HepG2 (cell line): ENCODE results near the gene NPBWR2. TPM values are rescaled to one million over a fixed set of nuclear protein-coding genes. Genes with fewer than 3 reads are reported as not detected.

Experiments
- ATAC-seq: fragments of 200-7000 bp; cut with Tn5 transposase; 3 replicates; pipeline ENCODE4 v1.9.1; 2020; ENCODE audit warnings: mild to moderate bottlenecking, moderate library complexity
- BruUV-seq: library from RNA; stranded (reverse); fragments of 400-500 nt; replicated peaks from 2 replicates; lab custom pipeline; 2021; lab: Mats Ljungman, UMichigan
- CTCF ChIA-PET: fragments of 300-600 bp; formaldehyde crosslinking; extraction: SDS; loops from one replicate; lab custom pipeline; 2021; ENCODE audit warnings: low total read pairs, inconsistent platforms, low intra/inter-chr PET ratio; lab: Yijun Ruan, JAX
- POLR2A ChIA-PET: fragments of 350-600 bp; sonication (Branson Sonifier 250); formaldehyde crosslinking; loops from one replicate; lab custom pipeline; 2020; ENCODE audit warnings: antibody characterized with exemption, inconsistent platforms; lab: Yijun Ruan, JAX
- DNase-seq: peaks from one replicate; pipeline ENCODE4 v3.0.0-alpha.2; 2015; ENCODE audit warnings: low spot score
- FAIRE-seq: peaks from 3 replicates; lab custom pipeline; 2011; peaks lifted over from hg19 to GRCh38; lab: Jason Lieb, UNC
- H2AFZ ChIP-seq: one replicate; pipeline ENCODE4 v1.6.1; 2011; ENCODE audit warnings: low read length, inconsistent platforms
- H3K27ac ChIP-seq: fragments of 300-600 bp; 3 replicates; pipeline ENCODE4 v1.8.0; 2011; ENCODE audit warnings: mixed run types, mild to moderate bottlenecking, mixed read lengths, low read length, inconsistent platforms; ENCODE audit not compliant: insufficient read depth; ENCODE audit errors: extremely low read length
- H3K27me3 ChIP-seq, 2 experiments: fragments of 200-600 bp in 1 of 2; 2 replicates in 1 of 2; 3 replicates in 1 of 2; pipeline versions ENCODE4 v1.6.0 to v1.8.0; 2011; ENCODE audit warnings: low read length in 2 of 2, mild to moderate bottlenecking in 2 of 2, moderate library complexity in 2 of 2, inconsistent platforms in 1 of 2; ENCODE audit not compliant: insufficient read depth in 2 of 2, control insufficient read depth in 1 of 2
- H3K36me3 ChIP-seq, 2 experiments: fragments of 200-600 bp in 1 of 2; replicated peaks in 1 of 2; 2 replicates in 1 of 2; 3 replicates in 1 of 2; pipeline versions ENCODE4 v1.5.1 to v1.8.0; 2011; ENCODE audit warnings: low read length in 2 of 2, inconsistent platforms in 1 of 2; ENCODE audit not compliant: insufficient read depth in 2 of 2, control insufficient read depth in 1 of 2
- H3K4me1 ChIP-seq: 2 replicates; pipeline ENCODE4 v1.5.1; 2012; ENCODE audit warnings: low read length, inconsistent platforms; ENCODE audit not compliant: insufficient read depth
- H3K4me2 ChIP-seq: 2 replicates; pipeline ENCODE4 v1.6.0; 2011; ENCODE audit warnings: low read depth, low read length, inconsistent platforms
- H3K4me3 ChIP-seq, 3 experiments: fragments of 200-600 bp in 1 of 3; sonication (generic), shearing (Covaris generic) in 1 of 3; replicated peaks in 1 of 3; 2 replicates each; pipeline ENCODE4 v1.5.1; 2011 to 2016; ENCODE audit warnings: low read length in 3 of 3, inconsistent platforms in 2 of 3, low read depth in 2 of 3, mild to moderate bottlenecking in 2 of 3, control low read depth in 1 of 3, mixed read lengths in 1 of 3; ENCODE audit not compliant: insufficient read depth in 1 of 3
- H3K79me2 ChIP-seq: one replicate; pipeline ENCODE4 v1.6.1; 2011; ENCODE audit warnings: low read length, inconsistent platforms; ENCODE audit not compliant: insufficient read depth
- H3K9ac ChIP-seq: 2 replicates; pipeline ENCODE4 v1.6.0; 2011; ENCODE audit warnings: mild to moderate bottlenecking, low read depth, low read length, inconsistent platforms; ENCODE audit not compliant: insufficient read depth
- H3K9me3 ChIP-seq: 2 replicates; pipeline ENCODE4 v1.5.1; 2012; ENCODE audit warnings: mild to moderate bottlenecking, low read length
- H4K20me1 ChIP-seq: 2 replicates; pipeline ENCODE4 v1.6.0; 2011; ENCODE audit warnings: inconsistent platforms, mild to moderate bottlenecking, low read length, moderate library complexity; ENCODE audit not compliant: insufficient read depth
- AGO1 ChIP-seq: fragments of 200-400 bp; formaldehyde crosslinking; IDR thresholded peaks from 2 replicates; pipeline ENCODE4 v1.6.1; 2017; ENCODE audit warnings: mild to moderate bottlenecking, low read depth, low read length, moderate library complexity; ENCODE audit not compliant: poor library complexity, severe bottlenecking
- DDIT3 ChIP-seq: sonication (generic); formaldehyde crosslinking; IDR thresholded peaks from 2 replicates; pipeline ENCODE4 v1.4.0; 2020; ENCODE audit warnings: mild to moderate bottlenecking, missing genetic modification reagents
- IKZF5 ChIP-seq: IDR thresholded peaks from 2 replicates; pipeline ENCODE4 v1.6.1; 2018; ENCODE audit warnings: missing genetic modification reagents, mild to moderate bottlenecking, missing compliant biosample characterization
- MEF2D ChIP-seq: sonication (generic); formaldehyde crosslinking; IDR thresholded peaks from 2 replicates; pipeline ENCODE4 v1.5.1; 2020; ENCODE audit warnings: mild to moderate bottlenecking, missing genetic modification reagents
- MXD1 ChIP-seq: sonication (generic); formaldehyde crosslinking; IDR thresholded peaks from 2 replicates; pipeline ENCODE4 v1.4.0; 2020; ENCODE audit warnings: mild to moderate bottlenecking, missing genetic modification reagents
- PPARG ChIP-seq: conservative IDR thresholded peaks from 2 replicates; pipeline ENCODE4 v1.6.1; 2016; ENCODE audit warnings: missing biosample characterization, missing genetic modification reagents
- RNF2 ChIP-seq: fragments of 450-650 bp; conservative IDR thresholded peaks from 2 replicates; pipeline ENCODE4 v1.6.1; 2016; ENCODE audit warnings: low read depth
- SMAD3 ChIP-seq: sonication (generic); formaldehyde crosslinking; IDR thresholded peaks from 2 replicates; pipeline ENCODE4 v1.4.0; 2020; ENCODE audit warnings: missing genetic modification reagents
- ZKSCAN5 ChIP-seq: sonication (generic); formaldehyde crosslinking; IDR thresholded peaks from 2 replicates; pipeline ENCODE4 v1.5.1; 2020; ENCODE audit warnings: mild to moderate bottlenecking, missing genetic modification reagents
- ZNF17 ChIP-seq: sonication (generic); formaldehyde crosslinking; IDR thresholded peaks from 2 replicates; pipeline ENCODE4 v1.5.0; 2020; ENCODE audit warnings: mild to moderate bottlenecking, missing genetic modification reagents
- ZNF597 ChIP-seq: sonication (generic); formaldehyde crosslinking; IDR thresholded peaks from 2 replicates; pipeline ENCODE4 v1.5.0; 2020; ENCODE audit warnings: missing genetic modification reagents
- WGBS: methylation state at CpG from one replicate; pipeline ENCODE4 v1.1.6; 2017; ENCODE audit warnings: low lambda C conversion rate; 5-methylcytosine and 5-hydroxymethylcytosine counted together
- in situ Hi-C: cut with HindIII; loops from 2 replicates; pipeline ENCODE4 v1.10.0; 2017; ENCODE audit warnings: low pct_unique_long_range_greater_than_20kb; ENCODE audit not compliant: extremely low pct_ligation_motif_present
- intact Hi-C: fragments of 100-400 bp; cut with micrococcal nuclease; formaldehyde crosslinking; loops from one replicate; pipeline ENCODE4 v1.10.0; 2022; ENCODE audit not compliant: unreplicated experiment
- polyA plus RNA-seq, 8 experiments: library from polyadenylated mRNA; depleted of rRNA in 3 of 8; stranded (reverse) in 7 of 8; unstranded in 1 of 8; fragments of >200 nt; fragmentation: Illumina TruSeq in 4 of 8; extraction: Trizol in 4 of 8; gene quantifications; 2 replicates each; pipeline versions ENCODE4 v1.2.1 to v1.2.3, GENCODE V29; 2011 to 2016; ENCODE audit warnings: low read depth in 4 of 8, missing spikeins in 1 of 8, mixed read lengths in 1 of 8; ENCODE audit not compliant: insufficient read depth in 1 of 8
- total RNA-seq, 5 experiments: library from RNA; depleted of rRNA; stranded (reverse); fragments of >200 nt; fragmentation: Illumina TruSeq; extraction: Trizol; gene quantifications; 2 replicates each; pipeline ENCODE4 v1.2.3, GENCODE V29; 2016; ENCODE audit warnings: low read depth in 1 of 5
- TF ChIP-seq, protein P1 (sequence below): sonication (generic); formaldehyde crosslinking; IDR thresholded peaks from 2 replicates; pipeline ENCODE4 v1.4.0; 2020; ENCODE audit warnings: low read depth, mild to moderate bottlenecking, missing genetic modification reagents
- TF ChIP-seq, protein P2 (sequence below): fragments of 450-650 bp; IDR thresholded peaks from 2 replicates; pipeline ENCODE4 v1.6.1; 2016
- TF ChIP-seq, protein P3 (sequence below): IDR thresholded peaks from 2 replicates; pipeline ENCODE4 v1.6.1; 2012; ENCODE audit warnings: inconsistent platforms
- TF ChIP-seq, protein P4 (sequence below): IDR thresholded peaks from 2 replicates; pipeline ENCODE4 v1.6.1; 2016
- TF ChIP-seq, protein P5 (sequence below): sonication (generic); formaldehyde crosslinking; IDR thresholded peaks from 2 replicates; pipeline ENCODE4 v1.8.1; 2023; ENCODE audit warnings: mild to moderate bottlenecking, moderate library complexity, missing genetic modification reagents

Gene NPBWR2
- total and polyA plus RNA-seq, 2 of the 13 experiments (the other 11 are each of a cell fraction or from before 2014, with no cell fraction given) = not detected

DNA sequence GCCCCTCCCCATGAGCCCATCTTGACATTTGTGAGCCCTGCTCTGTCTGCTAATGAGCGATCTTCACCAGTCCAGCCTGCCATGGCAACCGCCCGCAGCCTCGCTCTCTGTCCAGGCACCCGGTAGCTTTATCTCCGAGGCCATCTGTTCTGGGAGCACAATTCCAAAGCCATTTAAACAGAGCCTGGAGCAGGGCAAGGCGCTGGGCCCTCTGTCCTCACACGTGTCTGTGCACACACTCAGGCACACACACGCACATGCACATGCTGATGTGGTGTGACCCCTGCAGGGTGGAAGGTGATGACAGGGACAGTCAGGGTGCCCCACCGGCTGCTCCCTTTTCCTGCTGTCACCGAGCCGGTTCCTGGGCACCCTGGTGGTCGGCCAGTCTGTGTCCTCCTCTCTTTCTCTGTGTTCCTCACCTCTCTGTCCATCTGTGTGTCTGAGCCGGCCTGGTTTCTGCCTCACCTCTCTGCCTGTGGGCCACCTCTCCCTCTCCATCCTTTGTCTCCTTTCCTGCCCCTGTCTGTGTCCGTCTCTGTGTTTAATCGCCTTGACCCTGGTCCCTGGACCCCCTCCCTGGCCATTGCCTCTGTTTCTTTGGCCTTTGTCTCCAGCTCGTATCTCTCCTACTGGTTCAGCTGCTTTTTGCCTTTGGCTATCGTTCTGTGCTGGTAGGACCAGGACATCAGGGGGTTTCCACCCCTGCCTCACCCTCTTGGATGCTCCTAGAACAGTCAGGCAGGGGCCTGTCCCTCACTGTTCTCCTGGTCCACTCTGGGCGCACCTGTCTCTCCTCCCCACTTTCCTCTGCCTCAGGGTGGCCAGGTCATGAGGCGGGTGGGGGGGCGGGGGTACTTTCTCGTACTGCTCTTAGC lies 48.1 kb upstream of the NPBWR2 start:
- Histone ChIP-seq H3K27me3 (peaks cover 20 to 41% of the 10 kb centered on the region in 2 experiments), H3K27ac (no peak overlapping the region), H3K36me3 (no peaks in the 10 kb centered on the region), H4K20me1 (no peaks in the 10 kb centered on the region; the same call in 1 of the 2 replicates), H3K4me2 (no peak overlapping the region), H2AFZ (no peak overlapping the region), H3K4me3 (no peak overlapping the region), H3K4me1 (peaks cover 33% of the 10 kb centered on the region; the same call in 1 of the 2 replicates), H3K9ac (no peak overlapping the region), H3K79me2 (no peaks in the 10 kb centered on the region), H3K9me3 (no peaks in the 10 kb centered on the region)
- intact Hi-C loops = no loop called here
- CTCF ChIA-PET = no interaction called here
- POLR2A ChIA-PET = no interaction called here
- WGBS = 17% methylated on average over 22 of the region's 22 CpGs
- FAIRE-seq (no peak), ATAC-seq (no peak; the same call in 2 of the 3 replicates), DNase-seq (no peak)
- in situ Hi-C loops = no loop called here
- BruUV-seq = no TSS peak
- no peak for TF ChIP-seq ZNF17
- TF ChIP-seq, protein P1, sequence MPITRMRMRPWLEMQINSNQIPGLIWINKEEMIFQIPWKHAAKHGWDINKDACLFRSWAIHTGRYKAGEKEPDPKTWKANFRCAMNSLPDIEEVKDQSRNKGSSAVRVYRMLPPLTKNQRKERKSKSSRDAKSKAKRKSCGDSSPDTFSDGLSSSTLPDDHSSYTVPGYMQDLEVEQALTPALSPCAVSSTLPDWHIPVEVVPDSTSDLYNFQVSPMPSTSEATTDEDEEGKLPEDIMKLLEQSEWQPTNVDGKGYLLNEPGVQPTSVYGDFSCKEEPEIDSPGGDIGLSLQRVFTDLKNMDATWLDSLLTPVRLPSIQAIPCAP (CRISPR knock-in tag) = no peak
- no peak for TF ChIP-seq ZNF597
- TF ChIP-seq, protein P2, sequence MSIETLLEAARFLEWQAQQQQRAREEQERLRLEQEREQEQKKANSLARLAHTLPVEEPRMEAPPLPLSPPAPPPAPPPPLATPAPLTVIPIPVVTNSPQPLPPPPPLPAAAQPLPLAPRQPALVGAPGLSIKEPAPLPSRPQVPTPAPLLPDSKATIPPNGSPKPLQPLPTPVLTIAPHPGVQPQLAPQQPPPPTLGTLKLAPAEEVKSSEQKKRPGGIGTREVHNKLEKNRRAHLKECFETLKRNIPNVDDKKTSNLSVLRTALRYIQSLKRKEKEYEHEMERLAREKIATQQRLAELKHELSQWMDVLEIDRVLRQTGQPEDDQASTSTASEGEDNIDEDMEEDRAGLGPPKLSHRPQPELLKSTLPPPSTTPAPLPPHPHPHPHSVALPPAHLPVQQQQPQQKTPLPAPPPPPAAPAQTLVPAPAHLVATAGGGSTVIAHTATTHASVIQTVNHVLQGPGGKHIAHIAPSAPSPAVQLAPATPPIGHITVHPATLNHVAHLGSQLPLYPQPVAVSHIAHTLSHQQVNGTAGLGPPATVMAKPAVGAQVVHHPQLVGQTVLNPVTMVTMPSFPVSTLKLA = peak; percentile 52
- TF ChIP-seq MEF2D (CRISPR knock-in tag) = no peak
- TF ChIP-seq PPARG = no peak
- no peak for TF ChIP-seq MXD1 (CRISPR knock-in tag)
- no peak for TF ChIP-seq ZKSCAN5 (CRISPR knock-in tag)
- no peak for TF ChIP-seq SMAD3 (CRISPR knock-in tag)
- TF ChIP-seq, protein P3, sequence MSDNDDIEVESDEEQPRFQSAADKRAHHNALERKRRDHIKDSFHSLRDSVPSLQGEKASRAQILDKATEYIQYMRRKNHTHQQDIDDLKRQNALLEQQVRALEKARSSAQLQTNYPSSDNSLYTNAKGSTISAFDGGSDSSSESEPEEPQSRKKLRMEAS = 0 out of 2 replicates have a peak, but pooled peaks have one; percentile 20
- TF ChIP-seq RNF2 = no peak
- TF ChIP-seq, protein P4, sequence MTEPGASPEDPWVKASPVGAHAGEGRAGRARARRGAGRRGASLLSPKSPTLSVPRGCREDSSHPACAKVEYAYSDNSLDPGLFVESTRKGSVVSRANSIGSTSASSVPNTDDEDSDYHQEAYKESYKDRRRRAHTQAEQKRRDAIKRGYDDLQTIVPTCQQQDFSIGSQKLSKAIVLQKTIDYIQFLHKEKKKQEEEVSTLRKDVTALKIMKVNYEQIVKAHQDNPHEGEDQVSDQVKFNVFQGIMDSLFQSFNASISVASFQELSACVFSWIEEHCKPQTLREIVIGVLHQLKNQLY = no peak
- TF ChIP-seq DDIT3 (CRISPR knock-in tag) = no peak
- no peak for TF ChIP-seq IKZF5
- no peak for TF ChIP-seq AGO1
- TF ChIP-seq, protein P5, sequence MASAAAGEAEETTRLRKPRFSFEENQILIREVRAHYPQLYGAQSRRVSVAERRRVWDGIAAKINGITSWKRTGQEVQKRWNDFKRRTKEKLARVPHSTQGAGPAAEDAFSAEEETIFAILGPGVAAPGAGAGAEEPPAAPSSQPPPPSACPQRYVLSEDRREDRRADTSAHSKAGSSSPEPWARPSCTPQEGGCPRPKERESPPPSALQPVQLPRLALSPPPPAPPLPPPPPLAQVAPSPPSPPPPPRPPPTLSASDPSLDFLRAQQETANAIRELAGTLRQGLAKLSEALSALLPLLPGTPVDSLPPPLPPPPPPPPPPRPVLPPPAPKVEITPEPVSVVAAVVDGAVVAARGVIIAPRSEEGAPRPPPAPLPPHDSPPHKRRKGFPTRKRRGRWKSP (CRISPR knock-in tag) = no peak
